HG03066 (cell line): Measurements from ENCODE around the gene RERE.

Experiments
- ATAC-seq: cut with Tn5 transposase; IDR thresholded peaks from one replicate; pipeline ENCODE4 v1.9.1; 2021; ENCODE audit warnings: low read depth; ENCODE audit not compliant: unreplicated experiment

The RERE gene

DNA sequence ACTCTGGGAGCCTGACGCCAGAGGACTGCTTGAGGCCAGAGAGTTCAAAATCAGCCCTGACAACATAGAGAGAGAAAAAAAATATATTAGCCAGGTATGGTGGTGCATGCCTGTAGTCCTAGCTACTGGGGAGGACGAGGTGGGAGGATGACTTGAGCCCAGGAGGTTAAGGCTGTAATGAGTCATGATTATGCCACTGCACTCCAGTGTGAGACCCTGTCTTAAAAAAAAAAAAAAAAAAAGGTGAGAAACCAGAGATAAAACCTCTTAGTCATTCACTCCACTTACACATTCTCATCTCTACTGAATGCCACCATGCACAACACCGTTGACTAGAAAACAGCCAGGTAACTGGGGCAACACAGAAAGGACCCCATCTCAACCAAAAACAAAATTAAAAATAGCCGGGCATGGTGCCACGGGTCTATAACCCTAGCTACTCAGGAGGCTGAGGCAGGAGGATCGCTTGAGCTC, 321.5 kb downstream of the RERE start:
- no peak for ATAC-seq

DNA sequence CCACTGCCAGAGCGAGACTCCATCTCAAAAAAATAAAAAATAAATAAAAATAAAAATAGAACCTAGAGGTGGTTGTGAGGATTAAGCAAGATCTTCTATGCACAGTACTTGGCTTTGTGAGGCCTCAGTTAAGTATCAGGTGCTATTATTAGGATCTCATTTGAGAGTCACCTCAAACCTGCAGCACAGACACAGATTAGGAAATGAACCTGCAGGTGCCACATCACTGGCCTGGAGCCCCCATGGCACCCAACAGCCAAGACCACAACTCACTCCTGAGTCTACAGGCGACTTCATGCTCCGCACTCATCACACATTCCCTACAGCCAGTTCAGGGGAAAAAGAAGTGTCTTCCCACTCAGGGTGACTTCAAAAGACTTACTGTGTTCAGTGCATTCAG, 322.8 kb downstream of the RERE start:
- ATAC-seq, result no peak

DNA sequence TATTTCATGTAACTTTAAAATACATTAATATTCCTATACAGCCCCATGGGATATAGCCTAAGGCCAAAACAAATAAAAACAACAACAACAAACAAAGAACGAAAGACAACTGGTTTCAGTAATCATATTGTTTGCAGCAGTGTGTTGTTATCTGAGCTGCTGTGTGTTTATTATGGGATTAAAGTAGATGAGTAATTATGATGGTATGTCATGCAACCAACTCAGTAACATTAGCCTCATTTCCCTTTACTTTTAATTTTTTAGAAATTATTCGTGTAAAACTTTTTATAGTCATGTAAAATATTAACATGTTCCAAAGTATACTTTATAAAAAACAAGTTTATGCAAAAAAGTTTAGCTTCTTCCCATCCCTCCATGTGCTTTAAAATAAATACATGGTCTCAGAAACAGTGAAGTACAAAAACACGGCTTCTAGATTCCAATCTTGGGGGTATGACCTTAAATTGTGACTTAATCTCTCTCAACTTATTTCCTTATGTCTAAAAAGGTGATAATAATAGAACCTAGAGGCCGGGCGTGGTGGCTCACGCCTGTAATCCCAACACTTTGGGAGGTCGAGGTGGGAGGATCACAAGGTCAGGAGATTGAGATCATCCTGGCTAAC, 323.4 kb downstream of the RERE start:
- no peak for ATAC-seq

DNA sequence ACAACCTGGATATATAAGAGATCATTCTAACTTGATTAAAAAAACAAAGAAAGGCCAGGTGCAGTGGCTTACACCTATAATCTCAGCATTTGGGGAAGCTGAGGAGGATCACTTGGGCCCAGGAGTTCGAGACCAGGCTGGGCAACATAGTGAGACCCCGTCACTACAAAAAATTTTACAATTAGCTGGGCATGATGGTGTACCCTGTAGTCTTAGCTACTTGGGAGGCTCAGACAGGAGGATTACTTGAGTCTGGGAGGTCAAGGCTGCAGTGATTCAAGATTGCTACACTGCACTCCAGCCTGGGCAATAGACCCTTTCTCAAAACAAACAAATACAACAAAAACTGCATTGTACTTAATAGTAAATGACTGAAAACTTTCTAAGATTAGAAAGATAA, 330.2 kb downstream of the RERE start:
- ATAC-seq, result no peak

DNA sequence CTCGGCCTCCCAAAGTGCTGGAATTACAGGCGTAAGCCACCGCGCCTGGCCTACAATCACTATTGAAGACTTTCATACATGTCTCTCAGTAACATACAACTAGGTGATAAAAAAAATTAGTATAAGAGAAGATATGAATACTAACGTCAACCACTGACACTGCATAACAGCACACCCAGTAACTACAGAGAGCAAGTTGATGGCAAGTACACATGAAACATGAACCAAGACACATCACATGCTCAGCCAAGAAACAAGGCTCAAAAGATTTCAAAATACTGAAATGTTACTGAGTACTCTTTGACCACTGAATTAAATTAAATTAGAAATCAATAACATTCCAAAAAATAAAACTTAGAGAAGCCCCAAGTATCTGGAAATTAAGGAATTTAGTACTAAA, 331.4 kb downstream of the RERE start:
- no peak for ATAC-seq

DNA sequence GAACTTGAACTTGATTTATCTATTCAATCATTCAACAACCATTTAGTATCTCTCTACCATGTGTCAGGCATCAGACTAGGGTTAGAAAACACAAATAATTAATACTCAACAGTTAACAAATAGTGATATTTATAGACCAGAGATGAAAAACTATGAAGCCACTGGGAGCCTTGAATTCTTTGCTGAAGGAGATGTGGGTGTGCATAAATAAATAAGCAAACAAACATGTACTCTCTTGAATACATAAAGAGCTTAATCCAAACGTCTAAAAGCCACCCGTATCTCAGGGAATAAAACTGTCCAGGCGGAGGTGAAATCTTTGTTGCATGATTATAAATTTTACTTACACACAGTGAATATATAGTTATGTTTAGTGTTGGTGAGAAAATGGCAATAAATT, 333.9 kb downstream of the RERE start:
- no peak for ATAC-seq

DNA sequence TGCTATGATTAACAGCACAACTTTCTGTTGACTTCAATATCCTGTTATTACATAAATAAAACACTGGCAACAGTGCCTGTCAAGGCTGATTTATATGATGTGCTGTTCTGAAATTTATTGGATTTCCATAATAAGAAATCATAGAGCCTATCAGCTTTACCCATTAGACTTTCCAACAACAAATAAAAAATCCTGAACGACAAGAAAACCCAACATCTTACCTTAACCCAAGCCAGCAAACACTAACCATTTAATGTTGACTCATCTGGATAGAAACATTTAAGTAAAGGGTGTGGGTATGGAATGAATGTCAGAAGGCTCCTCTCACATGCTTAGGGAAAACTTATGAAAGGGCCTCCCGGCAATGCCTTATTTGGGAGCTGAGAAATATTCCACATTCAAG, 334.5 kb downstream of the RERE start:
- no peak for ATAC-seq

DNA sequence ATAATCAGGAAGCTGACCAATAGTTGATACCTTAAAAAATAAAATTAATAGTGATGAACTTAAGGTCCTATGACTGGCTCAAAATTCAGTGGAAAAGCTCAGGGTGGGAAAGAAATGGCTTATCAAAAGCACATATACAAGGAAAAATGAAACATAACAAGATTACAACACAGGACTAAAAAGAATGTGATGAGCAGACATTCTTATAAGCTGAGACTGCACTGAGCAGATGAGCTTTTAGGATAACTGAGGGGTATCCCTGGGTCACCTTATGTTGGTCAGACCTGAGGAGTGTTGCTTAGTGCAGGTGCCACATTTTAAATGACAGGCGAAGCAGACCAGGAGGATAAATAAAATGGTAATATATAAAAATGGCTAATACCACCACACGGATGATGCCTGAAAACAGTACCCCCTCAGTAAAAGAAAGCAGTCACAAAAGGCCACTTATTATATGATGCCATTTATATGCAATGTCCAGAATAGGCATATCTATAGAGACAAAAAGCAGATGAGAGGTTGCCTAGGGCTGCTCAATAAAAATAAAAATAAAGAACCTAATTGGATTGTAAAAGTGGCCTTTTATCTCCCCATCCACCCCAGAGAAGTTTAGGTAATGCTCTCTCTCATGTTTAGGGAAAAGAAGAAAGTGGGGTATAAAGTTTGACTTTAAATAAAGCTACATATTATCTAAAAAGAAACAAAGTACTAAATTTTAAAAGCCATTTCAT, 335.6 kb downstream of the RERE start:
- ATAC-seq, result no peak

DNA sequence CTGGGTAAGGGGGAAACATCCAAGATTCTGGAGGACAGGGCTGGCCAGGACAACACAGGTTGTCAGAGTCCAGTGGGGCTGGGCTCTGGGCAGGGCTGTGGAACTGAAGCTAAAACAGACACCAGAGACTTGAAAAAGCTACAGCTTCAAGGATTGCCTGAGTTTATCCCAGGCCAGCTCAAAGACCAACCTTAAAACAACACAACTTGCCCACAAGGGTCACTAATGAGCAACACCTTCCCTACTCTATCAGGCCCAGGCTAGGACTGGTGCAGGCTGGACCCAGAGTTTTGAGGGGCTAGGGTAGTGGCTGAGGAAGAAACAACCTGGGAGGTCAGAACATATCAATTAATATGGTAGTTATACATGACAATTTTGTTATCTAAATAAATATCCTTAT, 338.9 kb downstream of the RERE start:
- no peak for ATAC-seq

DNA sequence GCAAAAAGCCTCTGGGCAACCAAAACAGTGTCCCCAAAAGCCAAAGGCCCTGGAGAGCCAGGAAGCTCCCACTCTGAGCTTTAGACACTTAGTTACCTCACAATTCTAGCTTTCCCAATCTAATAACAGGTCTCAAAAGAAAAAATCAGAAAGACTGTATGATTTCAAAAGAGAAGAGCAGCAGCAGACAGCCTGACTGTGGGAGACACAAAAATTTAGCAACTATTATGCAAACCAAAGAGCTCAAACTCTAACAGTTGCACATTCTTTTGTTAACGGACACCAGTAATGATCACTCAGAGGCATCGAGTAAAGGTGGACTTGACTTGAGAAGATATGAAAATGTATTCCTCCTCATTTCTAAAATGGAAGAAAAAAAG, 339.5 kb downstream of the RERE start:
- no peak for ATAC-seq

DNA sequence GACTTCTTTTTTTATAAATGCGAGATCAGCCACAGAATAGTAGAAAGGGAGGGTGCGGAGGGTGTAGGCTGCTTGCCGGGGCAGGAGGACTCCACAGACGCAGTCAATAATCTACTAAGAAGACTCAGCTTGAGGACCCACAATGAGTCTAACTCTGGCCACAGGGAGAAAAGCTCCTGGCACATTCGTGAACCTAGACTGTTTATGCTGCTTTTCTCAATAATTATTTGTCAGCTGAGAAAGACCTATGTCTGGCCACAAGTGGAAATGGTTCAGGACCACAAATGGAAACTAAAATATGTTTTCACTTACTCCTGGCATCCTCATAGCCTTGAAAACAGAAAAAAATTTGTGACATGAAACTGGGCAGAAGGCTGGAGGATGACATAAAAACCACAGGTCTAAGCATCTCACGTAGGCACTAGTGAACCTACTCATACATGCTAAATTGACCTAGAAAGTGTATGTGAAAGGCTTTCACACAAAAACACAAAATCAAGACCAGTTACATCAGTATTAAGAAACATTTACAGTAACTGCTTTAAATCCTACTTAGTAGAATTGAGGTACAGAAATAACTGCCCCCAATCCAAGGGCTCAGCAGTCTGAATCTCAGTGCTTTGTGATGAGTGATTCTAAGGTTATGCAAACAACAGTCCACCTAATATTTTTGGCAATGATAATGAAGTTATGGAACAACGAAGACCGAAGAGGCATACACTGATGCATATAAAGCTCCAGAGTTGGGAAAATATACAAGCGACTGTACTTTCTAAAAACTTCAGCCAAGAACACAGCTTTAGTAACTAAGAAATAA, 340.1 kb downstream of the RERE start:
- peak; percentile 64 for ATAC-seq

DNA sequence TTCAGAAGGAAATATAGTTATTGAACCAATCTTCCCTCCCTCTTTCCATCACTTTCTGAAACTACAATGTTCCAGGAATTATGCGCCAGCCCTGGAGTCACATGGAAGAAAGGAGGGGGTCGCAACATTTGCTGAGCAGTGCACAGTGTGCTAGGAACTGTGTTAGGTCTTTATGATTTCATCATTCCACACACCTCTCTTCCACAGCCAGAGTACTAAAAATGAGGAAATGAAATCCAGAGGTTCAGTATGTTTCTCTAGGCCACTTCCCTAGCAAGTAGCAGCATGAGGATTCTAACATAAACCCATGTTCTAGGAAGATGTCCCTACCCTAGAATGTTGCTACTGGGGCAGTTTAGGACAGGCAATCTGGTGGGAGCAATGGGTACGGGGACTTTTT, 341.4 kb downstream of the RERE start:
- no peak for ATAC-seq

DNA sequence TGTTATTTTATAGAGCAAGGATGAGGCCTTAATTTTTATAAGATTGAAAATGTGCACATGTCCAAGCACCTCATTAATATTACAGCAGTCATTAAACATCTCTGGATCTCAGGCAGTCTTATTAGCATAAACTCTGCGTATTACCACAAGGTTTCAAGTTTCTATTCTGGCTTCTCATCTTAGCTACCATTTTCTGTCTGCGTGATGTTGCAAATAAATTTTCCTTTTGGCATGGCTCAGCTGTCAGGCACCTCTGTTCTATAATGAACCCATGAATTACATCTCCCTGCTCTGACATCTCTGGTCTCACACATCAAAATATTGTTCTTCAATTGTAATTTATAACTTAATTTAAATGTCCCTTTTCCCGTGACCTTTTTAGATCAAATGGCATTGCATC, 343.1 kb downstream of the RERE start:
- no peak for ATAC-seq

DNA sequence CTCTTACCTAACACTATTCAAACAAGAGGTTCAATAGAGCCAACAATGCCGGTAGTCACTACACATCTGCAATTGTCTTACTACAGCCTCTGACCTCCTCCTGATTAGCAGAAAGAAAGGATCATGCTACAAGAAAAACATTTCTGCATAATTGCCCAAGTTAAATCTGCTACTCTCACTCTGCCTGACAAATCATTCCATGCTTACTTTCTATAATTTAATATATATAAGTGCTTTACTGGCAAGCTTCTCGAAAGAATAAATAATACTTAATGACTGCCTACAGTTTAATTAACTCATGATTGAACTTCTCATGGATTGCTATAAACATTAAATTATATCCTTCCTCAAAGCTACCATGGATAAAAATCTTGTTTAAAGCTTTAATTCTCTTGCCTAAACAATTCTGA, 343.5 kb downstream of the RERE start:
- no peak for ATAC-seq

DNA sequence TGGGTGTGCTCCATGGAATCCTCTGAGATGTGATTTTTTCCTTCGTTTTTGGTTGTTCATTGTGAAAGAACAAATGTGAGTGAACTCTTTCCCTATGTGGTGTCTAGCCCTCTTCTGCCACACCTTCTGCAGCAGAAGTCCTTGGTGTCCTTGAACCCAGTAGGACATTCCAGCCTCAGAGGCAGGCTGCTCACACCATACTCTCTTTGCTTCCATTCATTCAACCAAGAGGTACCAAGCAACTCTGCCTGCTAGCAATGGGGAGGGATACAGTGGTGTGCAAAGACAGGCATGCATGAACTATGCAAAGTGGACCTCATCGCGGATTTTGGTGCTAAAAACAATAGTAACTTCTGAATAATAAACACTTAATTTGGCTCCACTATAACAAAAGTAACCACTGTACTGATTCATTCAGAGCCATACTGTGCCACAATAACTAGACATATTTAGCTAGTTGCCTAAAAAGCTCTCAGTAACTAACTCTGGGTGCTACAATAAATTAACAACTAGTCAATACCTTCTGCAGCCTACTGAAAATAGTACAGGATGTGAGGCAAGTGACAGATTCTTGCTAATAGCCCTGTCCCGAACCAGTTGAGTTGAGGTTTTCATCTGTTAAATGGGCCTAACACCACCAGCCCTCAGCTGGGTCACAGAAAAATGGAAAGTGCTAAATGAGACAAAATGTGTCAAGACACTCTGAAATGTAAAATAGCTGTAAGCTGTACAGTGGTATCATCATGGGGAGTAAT, 344.1 kb downstream of the RERE start:
- no peak for ATAC-seq

DNA sequence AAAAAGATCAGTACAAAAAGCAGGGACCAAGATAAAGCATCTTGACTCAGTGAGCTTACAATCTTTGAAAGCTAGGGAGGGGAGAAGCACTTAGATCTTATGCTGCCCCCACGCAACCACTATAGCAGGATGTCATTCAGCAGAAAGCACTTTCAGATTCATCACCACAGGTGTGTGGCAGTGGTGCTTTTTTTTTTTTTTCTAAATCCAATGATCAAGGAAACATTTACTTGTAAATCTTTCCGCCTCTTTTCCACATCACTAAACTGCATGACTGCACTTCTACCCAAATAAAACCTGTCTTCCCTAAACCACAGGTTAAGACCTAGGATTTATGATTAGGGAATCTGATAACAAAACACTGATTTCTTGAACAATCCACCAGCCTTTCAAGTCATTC, 344.8 kb downstream of the RERE start:
- ATAC-seq, result no peak

DNA sequence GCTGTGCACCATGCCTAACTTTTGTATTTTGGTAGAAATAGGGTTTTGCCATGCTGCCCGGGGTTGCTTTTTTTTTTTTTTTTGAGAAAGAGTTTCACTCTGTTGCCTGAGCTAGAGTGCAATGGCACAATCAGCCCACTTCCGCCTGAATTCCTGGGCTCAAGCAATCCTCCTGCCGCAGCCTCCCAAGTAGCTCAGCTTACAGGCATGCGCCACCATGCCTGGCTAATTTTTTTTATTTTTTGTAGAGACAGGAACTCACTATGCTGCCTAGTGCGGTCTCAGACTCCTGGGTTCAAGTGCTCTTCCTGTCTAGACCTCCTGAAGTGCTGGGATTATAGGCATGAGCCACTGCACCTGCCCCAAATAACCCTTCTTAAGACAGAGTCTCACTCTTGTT, 346.0 kb downstream of the RERE start:
- ATAC-seq, result no peak

DNA sequence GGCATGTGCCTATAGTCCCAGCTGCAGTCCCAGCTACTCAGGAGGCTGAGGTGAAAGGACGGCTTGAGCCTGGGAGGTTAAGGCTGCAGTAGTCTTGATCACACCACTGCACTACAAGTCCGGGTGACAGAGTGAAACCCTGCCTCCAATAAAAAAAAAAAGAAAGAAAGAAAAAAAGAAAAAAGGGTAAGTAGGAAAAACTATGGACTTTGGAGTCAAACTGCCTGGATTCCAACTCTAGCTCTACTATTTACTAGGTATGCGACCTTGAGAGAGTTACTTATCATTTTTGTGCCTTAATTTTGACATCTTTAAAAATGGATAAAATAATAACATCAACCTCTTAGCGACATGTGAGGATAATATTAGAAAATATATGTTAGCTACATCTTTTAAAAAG, 348.7 kb downstream of the RERE start:
- ATAC-seq, result no peak

DNA sequence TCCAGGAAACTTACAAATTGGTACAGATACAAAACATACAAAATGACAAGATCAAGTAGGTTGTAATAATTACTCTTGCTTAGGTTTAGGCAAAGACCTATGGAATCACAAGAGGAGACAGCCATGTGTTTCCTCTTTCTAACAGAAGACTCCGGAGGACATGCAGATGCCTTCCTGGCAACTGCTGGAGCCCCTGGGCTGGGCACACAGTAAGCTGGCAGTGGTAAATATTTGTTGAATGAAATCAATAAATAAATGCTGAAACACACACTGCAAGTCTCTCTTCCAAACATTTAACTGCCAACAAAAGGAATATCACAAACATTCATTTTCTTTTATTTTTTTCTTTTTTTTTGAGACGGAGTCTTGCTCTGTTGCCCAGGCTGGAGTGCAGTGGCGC, 350.1 kb downstream of the RERE start:
- no peak for ATAC-seq

DNA sequence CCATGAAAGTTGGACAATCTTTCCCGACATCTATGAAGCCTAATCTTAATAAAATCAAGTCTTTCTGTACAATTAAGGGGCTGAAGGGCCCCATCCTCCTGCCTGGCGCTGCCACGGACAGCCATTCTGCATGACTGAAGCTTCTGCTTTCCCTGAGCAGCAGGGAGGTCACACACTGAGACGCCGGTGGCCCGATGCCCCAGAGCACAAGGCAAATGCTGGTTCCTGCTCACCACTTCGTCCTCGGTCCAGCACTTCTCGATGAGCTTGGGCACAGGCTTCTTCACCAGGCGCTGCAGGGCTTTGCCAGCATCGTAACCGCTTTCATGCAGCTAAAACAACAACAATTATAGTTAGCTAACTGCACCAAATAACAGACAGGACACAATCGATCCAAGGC, 351.7 kb downstream of the RERE start:
- ATAC-seq, result no peak

DNA sequence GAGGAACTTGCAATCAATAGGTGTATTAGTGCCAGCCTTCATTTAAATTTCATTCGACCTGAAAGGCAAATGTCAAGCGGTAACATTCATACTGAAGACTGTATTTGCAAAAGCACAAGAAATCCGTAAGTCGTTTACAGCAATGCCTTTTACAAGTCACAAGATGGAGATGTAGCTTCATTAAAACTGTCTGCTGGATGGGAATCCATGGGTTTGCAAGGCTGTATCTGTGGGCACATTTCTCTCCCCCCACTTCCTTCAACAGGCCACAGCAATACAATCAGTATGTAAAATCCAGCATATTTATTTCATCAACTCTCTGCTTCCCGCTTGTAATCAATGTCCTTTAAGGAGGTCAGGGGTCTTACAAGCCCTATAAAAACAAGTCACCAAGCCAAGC, 352.4 kb downstream of the RERE start:
- no peak for ATAC-seq
